ENCODE data around the gene LUZP4.
"Not testable (repeated sequence)": the region's sequence is repeated elsewhere in the genome, so short reads cannot be mapped to it uniquely, and the experiment has no call there.

LUZP4 gene

DNA sequence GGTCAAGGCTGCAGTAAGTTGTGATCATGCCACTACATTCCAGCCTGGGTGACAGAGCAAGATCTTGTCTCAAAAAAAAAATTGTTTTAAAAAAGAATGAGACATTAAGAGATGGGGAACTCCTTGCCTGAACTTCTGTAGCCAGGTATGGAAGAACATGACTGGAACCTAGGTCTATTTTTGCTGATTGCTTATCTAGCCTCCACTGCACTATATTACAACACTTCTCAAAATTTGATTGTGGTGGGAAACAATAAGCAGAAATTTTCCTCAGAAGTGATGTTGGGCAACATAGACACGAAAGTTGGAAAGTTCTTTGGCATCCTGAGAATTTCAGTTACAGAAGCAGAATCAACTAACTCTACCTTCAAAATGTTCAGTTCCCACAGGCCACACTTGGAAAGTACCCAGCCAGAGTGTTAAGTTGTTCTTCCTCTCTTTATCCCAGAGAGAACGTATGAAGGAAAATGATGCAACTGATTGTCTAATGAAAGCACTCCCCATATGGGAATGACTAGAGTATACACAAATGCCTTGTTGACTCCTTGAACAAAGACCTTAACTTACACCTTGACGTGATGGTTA lies 50.0 kb downstream of the LUZP4 start:
- no peak for DNase-seq

DNA sequence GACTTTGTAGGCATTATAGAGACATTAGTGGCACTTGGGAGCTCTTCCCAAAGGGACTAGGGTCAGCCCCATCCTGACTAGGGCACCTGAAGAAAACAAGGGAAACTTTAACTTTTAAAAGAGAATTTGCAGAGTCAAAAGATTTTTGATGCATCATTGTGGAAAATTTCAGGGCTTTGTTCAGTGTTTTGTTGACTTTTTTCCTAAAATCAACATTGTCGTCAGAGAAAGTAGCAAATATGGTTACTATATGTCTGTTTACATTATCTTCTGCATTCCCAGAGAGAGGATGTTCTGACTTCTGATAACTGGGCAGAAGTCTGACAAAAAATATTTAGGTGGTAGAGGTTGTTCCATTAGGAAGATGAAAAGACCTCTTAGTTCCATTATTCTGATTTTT lies 51.9 kb downstream of the LUZP4 start:
- DNase-seq: no peak

DNA sequence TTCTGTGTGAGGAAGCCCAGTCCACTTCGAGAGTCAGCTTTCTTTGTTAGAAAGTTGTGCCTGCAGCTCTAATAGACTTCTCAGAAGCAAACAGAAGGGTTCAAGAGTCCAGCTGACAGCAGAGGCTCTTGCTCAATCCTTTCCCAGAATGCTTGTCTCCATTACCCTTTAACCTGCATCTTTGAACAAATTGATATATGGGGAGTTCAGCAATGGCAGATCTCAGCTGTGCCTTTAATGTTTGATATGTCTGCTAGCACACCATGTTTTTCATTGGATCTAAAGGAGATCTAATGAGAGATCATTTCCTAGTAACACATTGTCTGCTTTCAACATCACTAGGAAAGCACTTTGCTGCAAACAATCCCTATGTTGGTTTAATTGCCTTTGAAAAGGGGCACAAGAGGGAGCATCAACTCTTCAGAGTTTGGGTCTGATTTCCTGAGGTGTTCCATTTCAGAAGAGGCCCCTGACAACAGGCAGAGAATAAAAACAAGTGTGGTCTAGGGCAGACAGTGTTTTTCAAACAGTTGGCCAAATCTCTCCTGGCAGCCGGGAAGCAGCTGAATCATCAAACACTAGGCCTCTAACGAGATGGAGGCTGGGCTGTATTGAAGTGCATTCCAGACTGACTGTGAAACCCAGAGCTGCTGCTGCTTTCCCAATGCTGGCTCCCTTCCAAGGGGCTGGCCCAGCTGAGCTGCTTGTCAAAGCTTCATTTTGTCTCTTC lies 55.5 kb downstream of the LUZP4 start:
- DNase-seq: no peak

DNA sequence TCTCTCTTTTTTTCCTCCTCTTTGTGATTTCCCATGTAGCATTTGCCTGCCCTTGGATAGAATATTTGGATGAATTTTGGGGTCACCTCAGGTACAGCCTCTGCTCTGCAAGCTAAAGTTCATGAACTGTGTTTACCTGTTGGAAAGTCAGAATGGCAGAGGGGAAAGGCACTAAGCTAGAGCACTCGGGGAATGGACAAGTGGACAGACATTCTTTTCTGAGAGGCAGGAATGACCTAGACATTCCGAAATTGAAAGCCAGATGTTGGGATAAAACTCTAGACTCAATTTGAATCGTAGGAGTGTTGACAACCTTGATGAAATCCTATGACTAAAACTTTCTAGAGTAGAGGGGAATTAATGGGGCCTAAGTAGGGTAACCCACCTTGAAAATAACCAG lies 56.1 kb downstream of the LUZP4 start:
- no peak for DNase-seq

DNA sequence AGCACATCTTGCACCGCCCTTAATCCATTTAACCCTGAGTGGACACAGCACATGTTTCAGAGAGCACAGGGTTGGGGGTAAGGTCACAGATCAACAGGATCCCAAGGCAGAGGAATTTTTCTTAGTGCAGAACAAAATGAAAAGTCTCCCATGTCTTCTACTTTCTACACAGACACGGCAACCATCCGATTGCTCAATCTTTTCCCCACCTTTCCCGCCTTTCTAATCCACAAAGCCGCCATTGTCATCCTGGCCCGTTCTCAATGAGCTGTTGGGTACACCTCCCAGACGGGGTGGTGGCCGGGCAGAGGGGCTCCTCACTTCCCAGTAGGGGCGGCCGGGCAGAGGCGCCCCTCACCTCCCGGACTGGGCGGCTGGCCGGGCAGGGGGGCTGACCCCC lies 57.2 kb downstream of the LUZP4 start:
- DNase-seq: not testable (repeated sequence)

DNA sequence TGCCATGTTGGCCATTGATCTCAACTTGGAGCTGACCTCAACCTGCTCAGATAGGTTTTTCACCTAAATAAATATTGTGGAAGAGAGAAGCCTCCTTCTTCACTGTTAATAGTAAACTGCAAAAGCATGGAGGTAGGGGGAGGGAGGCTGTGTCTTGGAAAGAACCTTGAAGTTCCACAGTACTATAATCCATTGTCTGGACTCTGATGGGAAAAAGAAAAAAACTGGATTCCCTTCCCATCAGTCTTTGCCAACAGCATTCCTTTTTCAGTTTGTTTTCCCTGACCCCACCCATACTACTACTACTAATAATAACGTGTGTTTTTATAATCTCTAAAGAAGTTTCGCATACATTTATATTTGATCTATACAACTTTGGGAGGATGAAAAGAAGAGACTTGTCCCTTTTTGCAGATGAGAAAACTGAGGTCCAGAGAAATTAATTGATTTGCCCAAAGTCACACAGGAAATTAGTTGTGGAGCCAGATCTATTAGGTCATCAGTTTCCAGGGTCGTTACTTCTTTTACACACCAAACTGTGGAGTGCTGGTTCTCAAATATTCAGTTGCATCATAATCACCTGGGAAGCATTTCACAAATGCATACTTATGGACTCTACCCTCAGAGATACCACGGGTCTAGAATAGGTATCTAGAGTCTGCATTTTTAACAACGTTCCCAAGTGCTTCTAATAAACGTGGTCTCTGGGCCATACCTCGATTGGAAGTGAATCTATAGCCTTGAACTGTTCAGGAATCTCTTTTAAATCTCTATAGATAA lies 59.1 kb downstream of the LUZP4 start:
- DNase-seq: no peak

DNA sequence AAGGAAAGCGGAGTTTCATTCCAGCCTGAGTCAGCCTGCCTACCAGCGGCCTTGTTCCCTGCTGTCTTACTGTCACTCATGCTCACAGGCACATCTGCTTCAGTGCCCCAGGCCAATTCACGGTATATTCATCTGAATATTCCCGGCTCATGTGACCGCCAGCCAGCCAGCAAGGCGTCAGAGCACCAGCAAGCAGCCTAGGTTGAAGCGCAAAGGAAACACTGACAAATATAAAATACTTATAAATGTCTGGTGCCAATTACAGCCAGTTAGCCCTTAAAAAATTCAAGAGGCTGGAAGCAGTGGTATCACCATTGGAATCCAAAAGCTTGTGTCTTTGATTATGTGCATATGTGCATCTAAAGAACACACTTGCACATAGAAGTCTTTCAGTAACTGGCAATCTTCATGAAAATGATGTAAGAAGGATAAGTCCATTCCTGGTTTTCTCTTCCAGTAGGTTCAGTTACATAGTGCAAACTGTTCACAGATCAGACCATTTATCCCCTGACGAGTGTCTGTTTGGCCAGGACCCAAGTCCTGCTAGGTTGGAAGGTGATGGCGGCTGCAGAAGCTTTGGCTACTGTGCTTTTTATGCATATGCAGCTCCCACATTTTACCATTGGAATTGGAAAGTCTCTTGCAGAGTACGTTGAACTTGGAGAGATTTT lies 61.3 kb downstream of the LUZP4 start:
- no peak for DNase-seq

DNA sequence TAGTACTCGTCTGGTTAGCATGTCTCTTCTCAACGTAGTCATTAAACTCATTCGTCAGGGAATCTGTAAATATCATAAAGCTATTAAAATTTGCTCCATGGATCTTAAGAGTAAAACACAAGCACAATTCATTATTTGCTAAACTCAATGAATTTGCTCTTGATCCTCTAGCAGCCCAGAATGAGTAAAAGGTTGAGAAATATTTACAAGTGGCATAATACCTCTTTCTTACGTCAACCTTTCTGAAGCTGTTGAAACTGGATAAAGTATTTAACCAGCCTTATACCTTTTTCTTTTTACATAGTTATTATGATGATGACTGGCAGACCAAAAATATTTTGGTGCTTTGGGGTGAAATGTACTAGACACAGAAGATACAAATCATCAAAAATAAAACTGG lies 66.9 kb downstream of the LUZP4 start:
- no peak for DNase-seq

Measured in stimulated activated CD4-positive, alpha-beta T cell treated with anti-CD3 and anti-CD28 coated beads, Interleukin-15, amount 100 ng/mL, for 24 hours (primary cell).